GM18520 (cell line): ENCODE measurements around the gene NADSYN1.

Source experiments
- ATAC-seq: cut with Tn5 transposase; IDR thresholded peaks from one replicate; pipeline ENCODE4 v1.9.1; 2021; ENCODE audit not compliant: unreplicated experiment

NADSYN1 gene

GRCh38 chr11:71472357-71472885, 19.4 kb downstream of the NADSYN1 start:
- no peak for ATAC-seq

- ATAC-seq, result no peak
Observed at GRCh38 chr11:71472941-71473792, 20.2 kb downstream of the NADSYN1 start.

GRCh38 chr11:71473793-71474080, 20.7 kb downstream of the NADSYN1 start:
- ATAC-seq, result no peak

- no peak for ATAC-seq
Observed at GRCh38 chr11:71474141-71474770, 21.3 kb downstream of the NADSYN1 start.

- no peak for ATAC-seq
Observed at GRCh38 chr11:71474771-71475483, 21.9 kb downstream of the NADSYN1 start.

GRCh38 chr11:71476031-71476430, 23.0 kb downstream of the NADSYN1 start:
- no peak for ATAC-seq

- no peak for ATAC-seq
Observed at GRCh38 chr11:71476926-71477640, 24.1 kb downstream of the NADSYN1 start.

- no peak for ATAC-seq
Observed at GRCh38 chr11:71477641-71478527, 24.9 kb downstream of the NADSYN1 start.

- no peak for ATAC-seq
Observed at GRCh38 chr11:71478528-71478840, 25.5 kb downstream of the NADSYN1 start.

- no peak for ATAC-seq
Observed at GRCh38 chr11:71481101-71481960, 28.3 kb downstream of the NADSYN1 start.

GRCh38 chr11:71482216-71482615, 29.2 kb downstream of the NADSYN1 start:
- ATAC-seq, result no peak

GRCh38 chr11:71482746-71483364, 29.9 kb downstream of the NADSYN1 start:
- no peak for ATAC-seq

- no peak for ATAC-seq
Observed at GRCh38 chr11:71483692-71484091, 30.7 kb downstream of the NADSYN1 start.

- no peak for ATAC-seq
Observed at GRCh38 chr11:71484248-71485062, 31.5 kb downstream of the NADSYN1 start.

GRCh38 chr11:71485063-71485399, 32.0 kb downstream of the NADSYN1 start:
- no peak for ATAC-seq

GRCh38 chr11:71485466-71485865, 32.5 kb downstream of the NADSYN1 start:
- ATAC-seq, result no peak

- no peak for ATAC-seq
Observed at GRCh38 chr11:71486320-71486719, 33.3 kb downstream of the NADSYN1 start.

- ATAC-seq, result no peak
Observed at GRCh38 chr11:71488681-71489270, 35.8 kb downstream of the NADSYN1 start.
